NB4 (cell line): ENCODE data around the gene ESPL1.

Experiments
- CTCF ChIP-seq: IDR thresholded peaks from one replicate; pipeline ENCODE4 v1.5.1; 2012; ENCODE audit warnings: low read depth, low read length
- MAX ChIP-seq: IDR thresholded peaks from 2 replicates; pipeline ENCODE4 v1.6.1; 2011; ENCODE audit warnings: low read depth, low read length
- POLR2A ChIP-seq: IDR thresholded peaks from 2 replicates; pipeline ENCODE4 v1.6.1; 2011; ENCODE audit warnings: mild to moderate bottlenecking; ENCODE audit not compliant: insufficient read length; ENCODE audit errors: extremely low read depth

- TF ChIP-seq MAX = no peak
- TF ChIP-seq CTCF = no peak
- TF ChIP-seq POLR2A = no peak
Measured at GRCh38 chr12:53223389-53224060, 44.6 kb upstream of the ESPL1 start.
